PC-3 (cell line): ENCODE results near the gene TMEM259. TPM values are rescaled to one million over a fixed set of nuclear protein-coding genes. Genes with fewer than 3 reads are reported as not detected.

Source experiments
- ATAC-seq: fragments of 200-7000 bp; cut with Tn5 transposase; 2 replicates; pipeline ENCODE4 v1.9.1; 2020; ENCODE audit warnings: mild to moderate bottlenecking, moderate library complexity
- BruUV-seq: library from RNA; stranded (reverse); fragments of 400-500 nt; replicated peaks from 2 replicates; lab custom pipeline; 2021; lab: Mats Ljungman, UMichigan
- CTCF ChIA-PET: fragments of 300-600 bp; sonication (Branson Sonifier 250); formaldehyde crosslinking; loops from one replicate; lab custom pipeline; 2022; ENCODE audit warnings: antibody characterized with exemption; lab: Charles Lee
- POLR2A ChIA-PET: fragments of 300-600 bp; sonication (Branson Sonifier 250); formaldehyde crosslinking; loops from one replicate; lab custom pipeline; 2022; ENCODE audit warnings: antibody characterized with exemption; ENCODE audit not compliant: unreplicated experiment; lab: Charles Lee
- DNase-seq: peaks from one replicate; pipeline ENCODE4 v3.0.0-alpha.2; 2015
- H2AFZ ChIP-seq: fragments of 300-600 bp; sonication (generic); 2 replicates; pipeline ENCODE4 v1.6.0; 2016; ENCODE audit warnings: antibody characterized with exemption, low read length
- H3F3A ChIP-seq: fragments of 300-600 bp; sonication (generic); one replicate; pipeline ENCODE4 v1.6.0; 2017; ENCODE audit warnings: antibody characterized with exemption, low read length, control low read depth, mild to moderate bottlenecking; ENCODE audit not compliant: unreplicated experiment
- H3K27ac ChIP-seq: fragments of 300-600 bp; sonication (generic); 2 replicates; pipeline ENCODE4 v1.5.1; 2016; ENCODE audit warnings: mild to moderate bottlenecking, low read length
- H3K27me3 ChIP-seq: fragments of 300-600 bp; sonication (generic); 2 replicates; pipeline ENCODE4 v1.6.1; 2016; ENCODE audit warnings: low read length, mixed read lengths
- H3K36me3 ChIP-seq: fragments of 300-600 bp; sonication (generic); 2 replicates; pipeline ENCODE4 v1.6.1; 2016; ENCODE audit warnings: low read depth, mixed run types, low read length, mixed read lengths
- H3K4me1 ChIP-seq: fragments of 300-600 bp; sonication (generic); 2 replicates; pipeline ENCODE4 v1.5.1; 2016; ENCODE audit warnings: low read length; ENCODE audit not compliant: insufficient read depth
- H3K4me2 ChIP-seq: fragments of 300-600 bp; sonication (generic); 2 replicates; pipeline ENCODE4 v1.6.0; 2016; ENCODE audit warnings: low read length
- H3K4me3 ChIP-seq: fragments of 300-600 bp; sonication (generic); 2 replicates; pipeline ENCODE4 v1.5.1; 2016; ENCODE audit warnings: mild to moderate bottlenecking, low read length, mixed read lengths
- H3K79me2 ChIP-seq: fragments of 300-600 bp; sonication (generic); 2 replicates; pipeline ENCODE4 v1.6.1; 2017; ENCODE audit warnings: low read length, mixed read lengths
- H3K9ac ChIP-seq: fragments of 300-600 bp; sonication (generic); 2 replicates; pipeline ENCODE4 v1.6.0; 2016; ENCODE audit warnings: mild to moderate bottlenecking, low read length
- H3K9me2 ChIP-seq: fragments of 300-600 bp; sonication (generic); replicated peaks from 2 replicates; pipeline ENCODE4 v1.6.1; 2016; ENCODE audit warnings: mixed run types, low read length, mixed read lengths
- H3K9me3 ChIP-seq: fragments of 300-600 bp; sonication (generic); 2 replicates; pipeline ENCODE4 v1.6.1; 2016; ENCODE audit warnings: low read length, mixed read lengths
- H4K20me1 ChIP-seq: fragments of 300-600 bp; sonication (generic); 2 replicates; pipeline ENCODE4 v1.6.1; 2016; ENCODE audit warnings: low read length, mixed read lengths
- CTCF ChIP-seq: fragments of 300-600 bp; sonication (generic); conservative IDR thresholded peaks from 2 replicates; pipeline ENCODE4 v1.5.1; 2017; ENCODE audit warnings: antibody characterized with exemption, low read depth, mild to moderate bottlenecking, low read length
- EZH2 ChIP-seq: fragments of 300-600 bp; sonication (generic); IDR thresholded peaks from one replicate; pipeline ENCODE4 v1.6.1; 2017; ENCODE audit warnings: antibody characterized with exemption, mild to moderate bottlenecking, low read length; ENCODE audit not compliant: unreplicated experiment
- EZH2phosphoT487 ChIP-seq: fragments of 300-600 bp; sonication (generic); IDR thresholded peaks from 2 replicates; pipeline ENCODE4 v1.6.1; 2018; ENCODE audit warnings: mild to moderate bottlenecking, antibody characterized with exemption, low read length, borderline replicate concordance
- intact Hi-C: fragments of 100-400 bp; cut with micrococcal nuclease; formaldehyde crosslinking; loops from 2 replicates; pipeline ENCODE4 v1.9.0; 2023
- total RNA-seq: library from RNA; depleted of rRNA; stranded (reverse); fragments of >200 nt; gene quantifications from 2 replicates; pipeline ENCODE4 v1.2.3, GENCODE V29; 2014

Gene TMEM259
- total RNA-seq, 1 experiment from 2014 or later: 136 TPM

- no peaks in the 10 kb centered on the region for H3K27me3 ChIP-seq
- peaks cover 8% of the 10 kb centered on the region for H3K4me1 ChIP-seq
- no peak overlapping the region for H3K27ac ChIP-seq
- TF ChIP-seq CTCF (no peak), EZH2phosphoT487 (no peak), EZH2 (no peak)
- no TSS peak for BruUV-seq
- H3K4me3 ChIP-seq: no peak overlapping the region
- no peaks in the 10 kb centered on the region for H3K36me3 ChIP-seq
- H3K79me2 ChIP-seq: peaks cover 12% of the 10 kb centered on the region
- ChIA-PET POLR2A (no interaction called here), CTCF (no interaction called here)
- no peaks in the 10 kb centered on the region for H4K20me1 ChIP-seq
- H3F3A ChIP-seq: no peaks in the 10 kb centered on the region
- intact Hi-C loops: no loop called here
- H2AFZ ChIP-seq: no peak overlapping the region
- DNase-seq: no peak
- H3K9ac ChIP-seq: no peak overlapping the region
- no peak overlapping the region for H3K4me2 ChIP-seq
- no peak for ATAC-seq
- H3K9me2 ChIP-seq: no peaks in the 10 kb centered on the region
- H3K9me3 ChIP-seq: no peaks in the 10 kb centered on the region
These were observed 40.6 kb downstream of the TMEM259 start for GRCh38 chr19:980133-980998.

- Histone ChIP-seq H3K9ac (no peak overlapping the region), H3K4me2 (no peak overlapping the region), H4K20me1 (no peaks in the 10 kb centered on the region), H3K4me1 (peaks cover 8% of the 10 kb centered on the region), H3K27me3 (no peaks in the 10 kb centered on the region), H3K79me2 (peaks cover 2% of the 10 kb centered on the region), H3K9me3 (no peaks in the 10 kb centered on the region), H2AFZ (no peak overlapping the region), H3K9me2 (no peaks in the 10 kb centered on the region), H3K4me3 (no peak overlapping the region), H3K27ac (no peak overlapping the region), H3K36me3 (no peaks in the 10 kb centered on the region), H3F3A (no peaks in the 10 kb centered on the region)
- BruUV-seq: no TSS peak
- ChIA-PET CTCF (no interaction called here), POLR2A (no interaction called here)
- intact Hi-C loops: no loop called here
- TF ChIP-seq EZH2phosphoT487 (no peak), EZH2 (no peak), CTCF (no peak)
- ATAC-seq (no peak), DNase-seq (no peak)
These were observed 41.6 kb downstream of the TMEM259 start for GRCh38 chr19:979318-979741.

GRCh38 chr19:977058-977464, 43.9 kb downstream of the TMEM259 start:
- Histone ChIP-seq H3F3A (no peaks in the 10 kb centered on the region), H3K4me3 (no peak overlapping the region), H2AFZ (no peak overlapping the region), H3K79me2 (no peaks in the 10 kb centered on the region), H4K20me1 (no peaks in the 10 kb centered on the region), H3K9ac (no peak overlapping the region), H3K9me3 (no peaks in the 10 kb centered on the region), H3K27ac (no peak overlapping the region), H3K36me3 (no peaks in the 10 kb centered on the region), H3K4me1 (no peaks in the 10 kb centered on the region), H3K27me3 (no peaks in the 10 kb centered on the region), H3K4me2 (no peak overlapping the region), H3K9me2 (no peaks in the 10 kb centered on the region)
- BruUV-seq: no TSS peak
- POLR2A ChIA-PET: no interaction called here
- DNase-seq (no peak), ATAC-seq (no peak)
- no peak for TF ChIP-seq EZH2
- no peak for TF ChIP-seq EZH2phosphoT487
- TF ChIP-seq CTCF: no peak
- CTCF ChIA-PET: no interaction called here
- intact Hi-C loops: no loop called here
